NB4 (cell line): Measurements from ENCODE around the gene USP3.

Experiments
- TF ChIP-seq, protein P1 (sequence below): IDR thresholded peaks from 2 replicates; pipeline ENCODE4 v1.6.1; 2011; ENCODE audit warnings: low read depth, low read length
- TF ChIP-seq, protein P2 (sequence below): IDR thresholded peaks from one replicate; pipeline ENCODE4 v1.5.1; 2012; ENCODE audit warnings: low read depth, low read length

DNA sequence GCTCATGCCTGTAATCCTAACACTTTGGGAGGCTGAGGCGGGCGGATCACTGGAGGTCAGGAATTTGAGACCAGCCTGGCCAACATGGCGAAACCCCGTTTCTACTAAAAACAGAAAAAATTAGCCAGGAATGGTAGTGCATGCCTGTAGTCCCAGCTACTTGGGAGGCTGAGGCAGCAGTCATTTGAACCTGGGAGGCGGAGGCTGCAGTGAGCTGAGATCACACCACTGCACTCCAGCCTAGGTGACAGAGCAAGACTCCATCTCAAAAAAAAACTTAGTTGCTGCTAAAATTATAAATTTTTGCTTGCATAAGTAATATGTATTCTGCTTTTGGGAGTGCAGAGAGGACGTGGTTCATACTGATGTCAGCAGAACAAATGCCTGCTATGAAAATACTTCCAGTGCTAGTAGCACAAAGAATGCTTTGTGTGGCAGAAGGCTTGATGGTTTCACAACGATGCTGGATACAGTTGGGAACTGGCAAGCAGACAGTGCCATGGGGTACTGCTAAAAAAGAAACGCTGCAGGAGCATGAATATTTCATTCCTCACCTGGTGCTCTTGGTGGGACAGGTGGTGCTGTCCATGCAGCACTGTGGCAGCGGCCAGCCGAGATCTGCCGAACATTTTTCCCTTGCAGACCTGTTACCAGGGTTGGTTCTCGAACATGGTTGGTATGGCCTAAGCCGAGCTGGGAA lies 123.9 kb downstream of the USP3 start:
- TF ChIP-seq, protein P1, sequence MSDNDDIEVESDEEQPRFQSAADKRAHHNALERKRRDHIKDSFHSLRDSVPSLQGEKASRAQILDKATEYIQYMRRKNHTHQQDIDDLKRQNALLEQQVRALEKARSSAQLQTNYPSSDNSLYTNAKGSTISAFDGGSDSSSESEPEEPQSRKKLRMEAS, result no peak
- TF ChIP-seq, protein P2, sequence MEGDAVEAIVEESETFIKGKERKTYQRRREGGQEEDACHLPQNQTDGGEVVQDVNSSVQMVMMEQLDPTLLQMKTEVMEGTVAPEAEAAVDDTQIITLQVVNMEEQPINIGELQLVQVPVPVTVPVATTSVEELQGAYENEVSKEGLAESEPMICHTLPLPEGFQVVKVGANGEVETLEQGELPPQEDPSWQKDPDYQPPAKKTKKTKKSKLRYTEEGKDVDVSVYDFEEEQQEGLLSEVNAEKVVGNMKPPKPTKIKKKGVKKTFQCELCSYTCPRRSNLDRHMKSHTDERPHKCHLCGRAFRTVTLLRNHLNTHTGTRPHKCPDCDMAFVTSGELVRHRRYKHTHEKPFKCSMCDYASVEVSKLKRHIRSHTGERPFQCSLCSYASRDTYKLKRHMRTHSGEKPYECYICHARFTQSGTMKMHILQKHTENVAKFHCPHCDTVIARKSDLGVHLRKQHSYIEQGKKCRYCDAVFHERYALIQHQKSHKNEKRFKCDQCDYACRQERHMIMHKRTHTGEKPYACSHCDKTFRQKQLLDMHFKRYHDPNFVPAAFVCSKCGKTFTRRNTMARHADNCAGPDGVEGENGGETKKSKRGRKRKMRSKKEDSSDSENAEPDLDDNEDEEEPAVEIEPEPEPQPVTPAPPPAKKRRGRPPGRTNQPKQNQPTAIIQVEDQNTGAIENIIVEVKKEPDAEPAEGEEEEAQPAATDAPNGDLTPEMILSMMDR, result no peak
